Body of pancreas (tissue), 4 donors: ENCODE data around the gene ST6GAL1.

Source experiments
- POLR2A ChIP-seq, 3 donors: fragments of 450-650 bp; IDR thresholded peaks; one replicate each; pipeline ENCODE4 v1.6.1; 2016; ENCODE audit warnings: antibody characterized with exemption in 3 of 3, mild to moderate bottlenecking in 2 of 3
- TF ChIP-seq, protein P1 (sequence below), 7 experiments: fragments of 450-650 bp in 4 of 7; fragments of 200-600 bp in 3 of 7; sonication (generic) in 3 of 7; IDR thresholded peaks; one replicate each; pipeline ENCODE4 v1.5.1; 2016 to 2019; ENCODE audit warnings: antibody characterized with exemption in 7 of 7

DNA sequence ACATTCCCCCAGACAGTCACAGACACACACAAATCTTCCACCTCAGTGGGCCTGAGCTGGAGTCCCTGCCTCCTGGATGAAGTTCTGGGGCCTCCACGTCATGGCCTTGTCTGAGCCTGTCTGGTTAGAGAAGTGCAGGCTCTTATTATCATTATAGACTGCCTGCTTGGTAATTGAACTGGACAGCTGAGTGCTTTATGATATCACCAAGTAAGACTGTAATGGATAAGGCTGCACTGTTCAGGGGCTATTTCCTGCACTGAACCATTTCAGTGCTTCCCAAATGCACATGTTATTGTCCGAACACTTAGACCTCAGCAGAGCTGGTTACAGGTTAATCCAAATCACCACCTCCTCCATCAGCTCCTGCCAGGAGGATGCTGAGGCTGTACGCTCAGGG lies 8.7 kb upstream of the ST6GAL1 start:
- TF ChIP-seq, protein P1, sequence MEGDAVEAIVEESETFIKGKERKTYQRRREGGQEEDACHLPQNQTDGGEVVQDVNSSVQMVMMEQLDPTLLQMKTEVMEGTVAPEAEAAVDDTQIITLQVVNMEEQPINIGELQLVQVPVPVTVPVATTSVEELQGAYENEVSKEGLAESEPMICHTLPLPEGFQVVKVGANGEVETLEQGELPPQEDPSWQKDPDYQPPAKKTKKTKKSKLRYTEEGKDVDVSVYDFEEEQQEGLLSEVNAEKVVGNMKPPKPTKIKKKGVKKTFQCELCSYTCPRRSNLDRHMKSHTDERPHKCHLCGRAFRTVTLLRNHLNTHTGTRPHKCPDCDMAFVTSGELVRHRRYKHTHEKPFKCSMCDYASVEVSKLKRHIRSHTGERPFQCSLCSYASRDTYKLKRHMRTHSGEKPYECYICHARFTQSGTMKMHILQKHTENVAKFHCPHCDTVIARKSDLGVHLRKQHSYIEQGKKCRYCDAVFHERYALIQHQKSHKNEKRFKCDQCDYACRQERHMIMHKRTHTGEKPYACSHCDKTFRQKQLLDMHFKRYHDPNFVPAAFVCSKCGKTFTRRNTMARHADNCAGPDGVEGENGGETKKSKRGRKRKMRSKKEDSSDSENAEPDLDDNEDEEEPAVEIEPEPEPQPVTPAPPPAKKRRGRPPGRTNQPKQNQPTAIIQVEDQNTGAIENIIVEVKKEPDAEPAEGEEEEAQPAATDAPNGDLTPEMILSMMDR (IDR thresholded peaks at IDR 0.05) = no peak
- TF ChIP-seq POLR2A (IDR thresholded peaks at IDR 0.05) = no peak
